HG02588 (cell line): ENCODE measurements around the gene RALGAPA1.
"Not testable (repeated sequence)": the region's sequence is repeated elsewhere in the genome, so short reads cannot be mapped to it uniquely, and the experiment has no call there.

Source experiments
- ATAC-seq: cut with Tn5 transposase; IDR thresholded peaks from one replicate; pipeline ENCODE4 v1.9.1; 2021; ENCODE audit warnings: mild to moderate bottlenecking, moderate library complexity; ENCODE audit not compliant: unreplicated experiment

RALGAPA1 gene

GRCh38 chr14:35632676-35633075 is 176.4 kb downstream of the RALGAPA1 start:
- ATAC-seq, result no peak

GRCh38 chr14:35632271-35632670 is 176.8 kb downstream of the RALGAPA1 start:
- ATAC-seq, result no peak

GRCh38 chr14:35631071-35631805 is 177.9 kb downstream of the RALGAPA1 start:
- ATAC-seq, result no peak

GRCh38 chr14:35628989-35629388 is 180.1 kb downstream of the RALGAPA1 start:
- no peak for ATAC-seq

GRCh38 chr14:35626947-35627346 is 182.1 kb downstream of the RALGAPA1 start:
- ATAC-seq, result not testable (repeated sequence)

GRCh38 chr14:35621996-35622395 is 187.1 kb downstream of the RALGAPA1 start:
- not testable (repeated sequence) for ATAC-seq

- not testable (repeated sequence) for ATAC-seq
Measured at GRCh38 chr14:35619998-35620397, 189.1 kb downstream of the RALGAPA1 start.

GRCh38 chr14:35619461-35619860 is 189.6 kb downstream of the RALGAPA1 start:
- ATAC-seq, result not testable (repeated sequence)

- ATAC-seq, result no peak
Measured at GRCh38 chr14:35617500-35617899, 191.6 kb downstream of the RALGAPA1 start.

GRCh38 chr14:35607380-35607779 is 201.7 kb downstream of the RALGAPA1 start:
- ATAC-seq, result no peak

GRCh38 chr14:35600253-35600652 is 208.8 kb downstream of the RALGAPA1 start:
- ATAC-seq, result no peak

GRCh38 chr14:35594616-35595015 is 214.5 kb downstream of the RALGAPA1 start:
- ATAC-seq, result no peak

GRCh38 chr14:35587373-35587772 is 221.7 kb downstream of the RALGAPA1 start:
- ATAC-seq, result not testable (repeated sequence)

- no peak for ATAC-seq
Measured at GRCh38 chr14:35578639-35579038, 230.5 kb downstream of the RALGAPA1 start.

- ATAC-seq, result no peak
Measured at GRCh38 chr14:35578135-35578534, 231.0 kb downstream of the RALGAPA1 start.

- no peak for ATAC-seq
Measured at GRCh38 chr14:35576856-35577255, 232.2 kb downstream of the RALGAPA1 start.

- ATAC-seq, result no peak
Measured at GRCh38 chr14:35576260-35576659, 232.8 kb downstream of the RALGAPA1 start.

GRCh38 chr14:35573911-35574310 is 235.2 kb downstream of the RALGAPA1 start:
- no peak for ATAC-seq

GRCh38 chr14:35571598-35571997 is 237.5 kb downstream of the RALGAPA1 start:
- no peak for ATAC-seq

- no peak for ATAC-seq
Measured at GRCh38 chr14:35565871-35566464, 243.1 kb downstream of the RALGAPA1 start.

GRCh38 chr14:35558680-35559079 is 250.4 kb downstream of the RALGAPA1 start:
- no peak for ATAC-seq

GRCh38 chr14:35557221-35557747 is 251.8 kb downstream of the RALGAPA1 start:
- ATAC-seq, result no peak
